ENCODE results near the gene APBB3.
A peak's percentile ranks its signal among the peaks of the same experiment; 100 is the strongest.
"Not testable (repeated sequence)": the region's sequence is repeated elsewhere in the genome, so short reads cannot be mapped to it uniquely, and the experiment has no call there.

The APBB3 gene

GRCh38 chr5:140564196-140565023 is at the start of gene APBB3, which contains the start of gene SLC35A4:
APBB3 (minus strand) TSS chr5:140564598; CDS start chr5:140564245, 353 bp downstream.
SLC35A4 (plus strand) TSS chr5:140564828; CDS start chr5:140567170, 2,342 bp downstream.
- peak; percentile 98 for DNase-seq (ENCODE audit: low spot score)

GRCh38 chr5:140611020-140611521 is 46.7 kb upstream of the APBB3 start:
- DNase-seq (ENCODE audit: low spot score), result no peak

GRCh38 chr5:140609126-140609525 is 44.7 kb upstream of the APBB3 start:
- no peak for DNase-seq (ENCODE audit: low spot score)

GRCh38 chr5:140608722-140609121 is 44.3 kb upstream of the APBB3 start:
- no peak for DNase-seq (ENCODE audit: low spot score)

- DNase-seq (ENCODE audit: low spot score), result no peak
Observed at GRCh38 chr5:140607031-140607430, 42.6 kb upstream of the APBB3 start.

GRCh38 chr5:140605879-140606278 is 41.5 kb upstream of the APBB3 start:
- DNase-seq (ENCODE audit: low spot score), result no peak

GRCh38 chr5:140603734-140604133 is 39.3 kb upstream of the APBB3 start:
- DNase-seq (ENCODE audit: low spot score), result no peak

- not testable (repeated sequence) for DNase-seq (ENCODE audit: low spot score)
Observed at GRCh38 chr5:140603446-140603698, 39.0 kb upstream of the APBB3 start.

GRCh38 chr5:140602147-140602546 is 37.7 kb upstream of the APBB3 start:
- DNase-seq (ENCODE audit: low spot score), result no peak

GRCh38 chr5:140600096-140600495 is 35.7 kb upstream of the APBB3 start:
- no peak for DNase-seq (ENCODE audit: low spot score)

GRCh38 chr5:140598836-140599235 is 34.4 kb upstream of the APBB3 start:
- no peak for DNase-seq (ENCODE audit: low spot score)

- DNase-seq (ENCODE audit: low spot score), result no peak
Observed at GRCh38 chr5:140596321-140596741, 31.9 kb upstream of the APBB3 start.

- DNase-seq (ENCODE audit: low spot score), result no peak
Observed at GRCh38 chr5:140595538-140596300, 31.3 kb upstream of the APBB3 start.

GRCh38 chr5:140594169-140594568 is 29.8 kb upstream of the APBB3 start:
- no peak for DNase-seq (ENCODE audit: low spot score)

- DNase-seq (ENCODE audit: low spot score), result not testable (repeated sequence)
Observed at GRCh38 chr5:140593070-140593469, 28.7 kb upstream of the APBB3 start.

GRCh38 chr5:140591747-140592372 is 27.5 kb upstream of the APBB3 start:
- DNase-seq (ENCODE audit: low spot score), result no peak

GRCh38 chr5:140590861-140591260 is 26.5 kb upstream of the APBB3 start:
- DNase-seq (ENCODE audit: low spot score), result no peak

GRCh38 chr5:140588311-140589070 is 24.1 kb upstream of the APBB3 start:
- DNase-seq (ENCODE audit: low spot score), result no peak

- DNase-seq (ENCODE audit: low spot score), result no peak
Observed at GRCh38 chr5:140587495-140587894, 23.1 kb upstream of the APBB3 start.

- not testable (repeated sequence) for DNase-seq (ENCODE audit: low spot score)
Observed at GRCh38 chr5:140579188-140579747, 14.9 kb upstream of the APBB3 start.

GRCh38 chr5:140576776-140577201 is 12.4 kb upstream of the APBB3 start:
- DNase-seq (ENCODE audit: low spot score), result no peak

GRCh38 chr5:140575309-140575708 is 10.9 kb upstream of the APBB3 start:
- no peak for DNase-seq (ENCODE audit: low spot score)
